HL-60 (cell line): ENCODE measurements around the gene FAM13C.
"Not testable (repeated sequence)": the region's sequence is repeated elsewhere in the genome, so short reads cannot be mapped to it uniquely, and the experiment has no call there.

Experiments
- DNase-seq, 2 experiments: peaks; one replicate each; pipeline ENCODE4 v3.0.0-alpha.2; 2010 to 2020; ENCODE audit warnings: low read depth in 1 of 2, low spot score in 1 of 2
- H3K27ac ChIP-seq: fragments of 250-450 bp; sonication (Bioruptor Pico); replicated peaks from 2 replicates; pipeline ENCODE4 v1.5.1; 2020; ENCODE audit warnings: mild to moderate bottlenecking, moderate library complexity
- H3K27me3 ChIP-seq: fragments of 250-450 bp; sonication (Bioruptor Pico); 2 replicates; pipeline ENCODE4 v1.5.1; 2021; ENCODE audit warnings: mild to moderate bottlenecking, moderate library complexity; ENCODE audit not compliant: insufficient read depth, poor library complexity, severe bottlenecking
- H3K4me3 ChIP-seq: replicated peaks from 2 replicates; pipeline ENCODE4 v1.5.1; 2011; ENCODE audit warnings: mild to moderate bottlenecking, control low read depth, low read length; ENCODE audit not compliant: insufficient read depth
- CTCF ChIP-seq: IDR thresholded peaks from one replicate; pipeline ENCODE4 v1.5.1; 2011; ENCODE audit warnings: low read length, control low read depth, inconsistent platforms; ENCODE audit not compliant: insufficient read depth
- GABPA ChIP-seq: IDR thresholded peaks from 2 replicates; pipeline ENCODE4 v1.6.1; 2012; ENCODE audit warnings: low read depth
- POLR2AphosphoS5 ChIP-seq: IDR thresholded peaks from 2 replicates; pipeline ENCODE4 v1.6.1; 2012; ENCODE audit warnings: low read depth
- REST ChIP-seq: IDR thresholded peaks from 2 replicates; pipeline ENCODE4 v1.6.1; 2012; ENCODE audit warnings: low read depth; ENCODE audit not compliant: insufficient replicate concordance
- SPI1 ChIP-seq: IDR thresholded peaks from 2 replicates; pipeline ENCODE4 v1.6.1; 2012; ENCODE audit warnings: low read depth, mild to moderate bottlenecking, borderline replicate concordance

Gene FAM13C

GRCh38 chr10:59240582-59241183 is 121.7 kb downstream of the FAM13C start:
- DNase-seq, result peak; percentile 1 to 3
- peaks cover 2% of the 10 kb centered on the region for H3K27me3 ChIP-seq
- H3K27ac ChIP-seq, result no peak overlapping the region
- no peak overlapping the region for H3K4me3 ChIP-seq
- TF ChIP-seq GABPA (no peak), POLR2AphosphoS5 (no peak), CTCF (peak; percentile 19), SPI1 (no peak), REST (no peak)

GRCh38 chr10:59239108-59239507 is 123.2 kb downstream of the FAM13C start:
- not testable (repeated sequence) for DNase-seq, H3K4me3 ChIP-seq, H3K27me3 ChIP-seq, H3K27ac ChIP-seq

GRCh38 chr10:59237775-59238174 is 124.6 kb downstream of the FAM13C start:
- TF ChIP-seq REST (no peak), SPI1 (no peak), CTCF (no peak)
- DNase-seq, result no peak
- Histone ChIP-seq H3K4me3 (no peak overlapping the region), H3K27ac (no peak overlapping the region), H3K27me3 (peaks cover 2% of the 10 kb centered on the region)

GRCh38 chr10:59236064-59236697 is 126.2 kb downstream of the FAM13C start:
- TF ChIP-seq SPI1 (no peak), CTCF (no peak)
- no peak for DNase-seq
- Histone ChIP-seq H3K27ac (no peak overlapping the region), H3K27me3 (no peaks in the 10 kb centered on the region), H3K4me3 (no peak overlapping the region)
